ENCODE results near the gene GPATCH1. TPM values are rescaled to one million over a fixed set of nuclear protein-coding genes. Genes with fewer than 3 reads are reported as not detected.

GPATCH1 gene
- total and polyA plus RNA-seq, 9 of the 15 experiments (the other 6 are each of a cell fraction or from before 2014, with no cell fraction given): 3.7 to 9.7 (median 7.7) TPM

- Histone ChIP-seq H3K79me2 (ENCODE audit: control insufficient read depth, insufficient read depth, low read length) (peaks cover 13% of the 10 kb centered on the region), H3K27ac (ENCODE audit: extremely low read depth, low read depth, low read length) (no peak overlapping the region), H3K9me3 (replicated peaks; ENCODE audit: control insufficient read depth, insufficient read depth, low read depth, low read length) (no peaks in the 10 kb centered on the region), H2AFZ (ENCODE audit: low read depth, low read length) (no peak overlapping the region), H3K4me2 (ENCODE audit: insufficient read depth, low read length) (no peak overlapping the region), H3K27me3 (ENCODE audit: control insufficient read depth in 2 of 2, insufficient read depth in 2 of 2, low read length in 2 of 2) (no peaks in the 10 kb centered on the region; a peak in 1 of 5 replicates), H4K20me1 (replicated peaks; ENCODE audit: control insufficient read depth, insufficient read depth, low read length) (peaks cover 3% of the 10 kb centered on the region), H3K9ac (ENCODE audit: insufficient read depth in 1 of 2, low read depth in 2 of 2, low read length in 2 of 2) (no peak overlapping the region), H3K36me3 (ENCODE audit: control insufficient read depth, insufficient read depth, low read length) (no peaks in the 10 kb centered on the region), H3K4me1 (replicated peaks in 1 of 2; ENCODE audit: control insufficient read depth in 2 of 2, insufficient read depth in 2 of 2, low read length in 2 of 2) (peaks cover 6 to 18% of the 10 kb centered on the region in 2 experiments; a peak in 3 of 5 replicates), H3K4me3 (no peak overlapping the region), H3K9me1 (ENCODE audit: control insufficient read depth, insufficient read depth, low read length) (no peaks in the 10 kb centered on the region)
- DNase-seq (ENCODE audit: extremely low read depth in 1 of 4, low spot score in 3 of 4) (no peak), FAIRE-seq (no peak), ATAC-seq (no peak)
- intact Hi-C loops (cut with micrococcal nuclease): no loop called here
- in situ Hi-C loops (cut with MboI): no loop called here
- WGBS (ENCODE audit: insufficient coverage, low coverage, missing lambda C conversion rate): 55% methylated on average over 11 of the region's 18 CpGs
- CTCF ChIA-PET (ENCODE audit: low intra/inter-chr PET ratio): no interaction called here
- POLR2A ChIA-PET: interaction anchor here (0.6 to 0.8 kb wide), 2 partner anchors 15 to 400 kb away, joined by 3 read pairs; no protein-coding TSS in a partner anchor
- BruUV-seq (replicated peaks): no TSS peak
- TF ChIP-seq ZNF311 (CRISPR knock-in tag; IDR thresholded peaks at IDR 0.05): no peak
- TF ChIP-seq EP400 (IDR thresholded peaks at IDR 0.05): no peak
- no peak for TF ChIP-seq ZNF512 (tag; IDR thresholded peaks at IDR 0.05)
- TF ChIP-seq CBX8 (IDR thresholded peaks at IDR 0.05; ENCODE audit: borderline replicate concordance, extremely low read depth, low read depth, low read length, poor library complexity, severe bottlenecking): no peak
- no peak for TF ChIP-seq CBX2 (IDR thresholded peaks at IDR 0.05; ENCODE audit: insufficient read depth, low read length, poor library complexity, severe bottlenecking)
- TF ChIP-seq ZNF395 (CRISPR knock-in tag; IDR thresholded peaks at IDR 0.05): no peak
- no peak for TF ChIP-seq ZNF445 (CRISPR knock-in tag; IDR thresholded peaks at IDR 0.05; ENCODE audit: low read depth)
- no peak for TF ChIP-seq ZNF583 (CRISPR knock-in tag; IDR thresholded peaks at IDR 0.05)
- no peak for TF ChIP-seq ZBED1 (IDR thresholded peaks at IDR 0.05)
- no peak for TF ChIP-seq SMAD4 (CRISPR knock-in tag; conservative IDR thresholded peaks at IDR 0.05)
- no peak for TF ChIP-seq CXXC5 (CRISPR knock-in tag; IDR thresholded peaks at IDR 0.05)
- TF ChIP-seq NR3C1 (CRISPR knock-in tag; IDR thresholded peaks at IDR 0.05): no peak
- no peak for TF ChIP-seq MBD1 (CRISPR knock-in tag; IDR thresholded peaks at IDR 0.05)
- no peak for TF ChIP-seq POLR2H (tag; IDR thresholded peaks at IDR 0.05; ENCODE audit: low read depth)
- TF ChIP-seq KAT8 (IDR thresholded peaks at IDR 0.05; ENCODE audit: low read depth): no peak
- TF ChIP-seq NR0B1 (IDR thresholded peaks at IDR 0.05; ENCODE audit: partially characterized antibody): no peak
- TF ChIP-seq HOXB6 (CRISPR knock-in tag; IDR thresholded peaks at IDR 0.05; ENCODE audit: borderline replicate concordance): no peak
- TF ChIP-seq ETV5 (CRISPR knock-in tag; IDR thresholded peaks at IDR 0.05; ENCODE audit: low read depth): no peak
Measured at GRCh38 chr19:33066543-33066942, 14.4 kb upstream of the GPATCH1 start.

Measured in K562 (cell line).